Measurements from ENCODE around the gene PNPLA5. TPM values are rescaled to one million over a fixed set of nuclear protein-coding genes. Genes with fewer than 3 reads are reported as not detected.

Gene PNPLA5
- total and polyA plus RNA-seq, 4 donors: not detected

DNA sequence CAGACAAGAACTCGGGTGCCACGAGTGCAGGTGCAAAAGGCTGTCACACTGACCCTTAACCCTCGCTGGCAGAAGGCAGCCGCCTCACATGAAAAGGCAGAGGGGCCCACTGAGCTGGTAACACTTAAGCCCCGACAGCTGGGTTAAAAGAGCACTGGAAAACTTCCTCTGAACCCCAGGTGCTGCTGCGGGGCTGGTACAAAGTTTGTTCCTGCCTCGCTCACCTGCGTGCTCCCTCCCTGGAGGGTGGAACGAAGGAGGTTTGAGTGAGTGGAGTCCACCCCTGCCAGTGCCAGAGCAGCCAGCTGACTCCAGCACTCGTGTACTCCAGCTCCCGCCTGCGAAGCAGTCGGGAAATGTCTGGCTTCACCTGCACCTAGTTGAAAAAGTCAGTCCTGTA, 42.1 kb downstream of the PNPLA5 start:
- no peak overlapping the region for H3K27ac ChIP-seq (ENCODE audit: low read depth in 1 of 2, low read length in 2 of 2)
- no peaks in the 10 kb centered on the region for H3K9me3 ChIP-seq (ENCODE audit: control insufficient read depth in 4 of 4, low read length in 3 of 4)
- no peak overlapping the region for H3K9ac ChIP-seq (ENCODE audit: low read depth in 1 of 2, low read length in 2 of 2)
- H3K27me3 ChIP-seq (ENCODE audit: control insufficient read depth in 4 of 4, insufficient read depth in 4 of 4, low read length in 3 of 4): peaks cover 0 to 2% (median 0%) of the 10 kb centered on the region in 4 donors
- no peak overlapping the region for H3K4me3 ChIP-seq (ENCODE audit: low read depth in 1 of 3, low read length in 3 of 3)
- peaks cover 0 to 11% (median 7%) of the 10 kb centered on the region in 4 donors for H3K4me1 ChIP-seq (ENCODE audit: control insufficient read depth in 4 of 4, insufficient read depth in 4 of 4, low read length in 3 of 4)
- no peaks in the 10 kb centered on the region for H3K36me3 ChIP-seq (ENCODE audit: control insufficient read depth in 4 of 4, insufficient read depth in 3 of 4, low read depth in 1 of 4, low read length in 3 of 4)
- no peak for TF ChIP-seq EGR1 (IDR thresholded peaks at IDR 0.05; ENCODE audit: low read depth in 2 of 2)
- TF ChIP-seq, protein P1, sequence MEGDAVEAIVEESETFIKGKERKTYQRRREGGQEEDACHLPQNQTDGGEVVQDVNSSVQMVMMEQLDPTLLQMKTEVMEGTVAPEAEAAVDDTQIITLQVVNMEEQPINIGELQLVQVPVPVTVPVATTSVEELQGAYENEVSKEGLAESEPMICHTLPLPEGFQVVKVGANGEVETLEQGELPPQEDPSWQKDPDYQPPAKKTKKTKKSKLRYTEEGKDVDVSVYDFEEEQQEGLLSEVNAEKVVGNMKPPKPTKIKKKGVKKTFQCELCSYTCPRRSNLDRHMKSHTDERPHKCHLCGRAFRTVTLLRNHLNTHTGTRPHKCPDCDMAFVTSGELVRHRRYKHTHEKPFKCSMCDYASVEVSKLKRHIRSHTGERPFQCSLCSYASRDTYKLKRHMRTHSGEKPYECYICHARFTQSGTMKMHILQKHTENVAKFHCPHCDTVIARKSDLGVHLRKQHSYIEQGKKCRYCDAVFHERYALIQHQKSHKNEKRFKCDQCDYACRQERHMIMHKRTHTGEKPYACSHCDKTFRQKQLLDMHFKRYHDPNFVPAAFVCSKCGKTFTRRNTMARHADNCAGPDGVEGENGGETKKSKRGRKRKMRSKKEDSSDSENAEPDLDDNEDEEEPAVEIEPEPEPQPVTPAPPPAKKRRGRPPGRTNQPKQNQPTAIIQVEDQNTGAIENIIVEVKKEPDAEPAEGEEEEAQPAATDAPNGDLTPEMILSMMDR (IDR thresholded peaks at IDR 0.05; ENCODE audit: low read depth, low read length, missing input control): no peak
- no peak for TF ChIP-seq FOXA1 (IDR thresholded peaks at IDR 0.05)
- no peak for TF ChIP-seq HNF4A (conservative IDR thresholded peaks at IDR 0.05)
- no peak for TF ChIP-seq HNF4G (IDR thresholded peaks at IDR 0.05)
- TF ChIP-seq, protein P2, sequence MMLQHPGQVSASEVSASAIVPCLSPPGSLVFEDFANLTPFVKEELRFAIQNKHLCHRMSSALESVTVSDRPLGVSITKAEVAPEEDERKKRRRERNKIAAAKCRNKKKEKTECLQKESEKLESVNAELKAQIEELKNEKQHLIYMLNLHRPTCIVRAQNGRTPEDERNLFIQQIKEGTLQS (IDR thresholded peaks at IDR 0.05): no peak
- TF ChIP-seq, protein P3, sequence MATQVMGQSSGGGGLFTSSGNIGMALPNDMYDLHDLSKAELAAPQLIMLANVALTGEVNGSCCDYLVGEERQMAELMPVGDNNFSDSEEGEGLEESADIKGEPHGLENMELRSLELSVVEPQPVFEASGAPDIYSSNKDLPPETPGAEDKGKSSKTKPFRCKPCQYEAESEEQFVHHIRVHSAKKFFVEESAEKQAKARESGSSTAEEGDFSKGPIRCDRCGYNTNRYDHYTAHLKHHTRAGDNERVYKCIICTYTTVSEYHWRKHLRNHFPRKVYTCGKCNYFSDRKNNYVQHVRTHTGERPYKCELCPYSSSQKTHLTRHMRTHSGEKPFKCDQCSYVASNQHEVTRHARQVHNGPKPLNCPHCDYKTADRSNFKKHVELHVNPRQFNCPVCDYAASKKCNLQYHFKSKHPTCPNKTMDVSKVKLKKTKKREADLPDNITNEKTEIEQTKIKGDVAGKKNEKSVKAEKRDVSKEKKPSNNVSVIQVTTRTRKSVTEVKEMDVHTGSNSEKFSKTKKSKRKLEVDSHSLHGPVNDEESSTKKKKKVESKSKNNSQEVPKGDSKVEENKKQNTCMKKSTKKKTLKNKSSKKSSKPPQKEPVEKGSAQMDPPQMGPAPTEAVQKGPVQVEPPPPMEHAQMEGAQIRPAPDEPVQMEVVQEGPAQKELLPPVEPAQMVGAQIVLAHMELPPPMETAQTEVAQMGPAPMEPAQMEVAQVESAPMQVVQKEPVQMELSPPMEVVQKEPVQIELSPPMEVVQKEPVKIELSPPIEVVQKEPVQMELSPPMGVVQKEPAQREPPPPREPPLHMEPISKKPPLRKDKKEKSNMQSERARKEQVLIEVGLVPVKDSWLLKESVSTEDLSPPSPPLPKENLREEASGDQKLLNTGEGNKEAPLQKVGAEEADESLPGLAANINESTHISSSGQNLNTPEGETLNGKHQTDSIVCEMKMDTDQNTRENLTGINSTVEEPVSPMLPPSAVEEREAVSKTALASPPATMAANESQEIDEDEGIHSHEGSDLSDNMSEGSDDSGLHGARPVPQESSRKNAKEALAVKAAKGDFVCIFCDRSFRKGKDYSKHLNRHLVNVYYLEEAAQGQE (IDR thresholded peaks at IDR 0.05): no peak
- TF ChIP-seq GABPA (IDR thresholded peaks at IDR 0.05 in 1 of 2, conservative IDR thresholded peaks at IDR 0.05 in 1 of 2): no peak
- TF ChIP-seq JUND (IDR thresholded peaks at IDR 0.05): no peak
- TF ChIP-seq SP1 (IDR thresholded peaks at IDR 0.05): no peak
- TF ChIP-seq, protein P4, sequence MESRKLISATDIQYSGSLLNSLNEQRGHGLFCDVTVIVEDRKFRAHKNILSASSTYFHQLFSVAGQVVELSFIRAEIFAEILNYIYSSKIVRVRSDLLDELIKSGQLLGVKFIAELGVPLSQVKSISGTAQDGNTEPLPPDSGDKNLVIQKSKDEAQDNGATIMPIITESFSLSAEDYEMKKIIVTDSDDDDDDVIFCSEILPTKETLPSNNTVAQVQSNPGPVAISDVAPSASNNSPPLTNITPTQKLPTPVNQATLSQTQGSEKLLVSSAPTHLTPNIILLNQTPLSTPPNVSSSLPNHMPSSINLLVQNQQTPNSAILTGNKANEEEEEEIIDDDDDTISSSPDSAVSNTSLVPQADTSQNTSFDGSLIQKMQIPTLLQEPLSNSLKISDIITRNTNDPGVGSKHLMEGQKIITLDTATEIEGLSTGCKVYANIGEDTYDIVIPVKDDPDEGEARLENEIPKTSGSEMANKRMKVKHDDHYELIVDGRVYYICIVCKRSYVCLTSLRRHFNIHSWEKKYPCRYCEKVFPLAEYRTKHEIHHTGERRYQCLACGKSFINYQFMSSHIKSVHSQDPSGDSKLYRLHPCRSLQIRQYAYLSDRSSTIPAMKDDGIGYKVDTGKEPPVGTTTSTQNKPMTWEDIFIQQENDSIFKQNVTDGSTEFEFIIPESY (IDR thresholded peaks at IDR 0.05): no peak
- TF ChIP-seq RAD21 (IDR thresholded peaks at IDR 0.05): no peak
- TF ChIP-seq, protein P5, sequence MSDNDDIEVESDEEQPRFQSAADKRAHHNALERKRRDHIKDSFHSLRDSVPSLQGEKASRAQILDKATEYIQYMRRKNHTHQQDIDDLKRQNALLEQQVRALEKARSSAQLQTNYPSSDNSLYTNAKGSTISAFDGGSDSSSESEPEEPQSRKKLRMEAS (IDR thresholded peaks at IDR 0.05): no peak
- TF ChIP-seq FOXA2 (IDR thresholded peaks at IDR 0.05): no peak
- 86% methylated on average over 13 of the region's 13 CpGs for WGBS
- DNase-seq (ENCODE audit: low spot score): no peak

Data from liver (tissue), 9 donors.